H1 (cell line): ENCODE measurements around the gene MST1R. TPM values are rescaled to one million over a fixed set of nuclear protein-coding genes. Genes with fewer than 3 reads are reported as not detected.
A peak's percentile ranks its signal among the peaks of the same experiment; 100 is the strongest.

Experiments used
- EP300 ChIP-seq, 2 experiments: IDR thresholded peaks; 1 replicate in 1 of 2; 2 replicates in 1 of 2; pipeline ENCODE4 v1.6.1; 2011 to 2012; ENCODE audit warnings: low read depth in 2 of 2, low read length in 2 of 2, mild to moderate bottlenecking in 2 of 2, borderline replicate concordance in 1 of 2, inconsistent platforms in 1 of 2, moderate library complexity in 1 of 2
- POLR2A ChIP-seq, 2 experiments: IDR thresholded peaks; 1 replicate in 1 of 2; 2 replicates in 1 of 2; pipeline ENCODE4 v1.6.1; 2011; ENCODE audit warnings: low read depth in 2 of 2, low read length in 2 of 2, mild to moderate bottlenecking in 2 of 2; ENCODE audit errors: control extremely low read depth in 1 of 2
- POLR2AphosphoS5 ChIP-seq: IDR thresholded peaks from 2 replicates; pipeline ENCODE4 v1.6.1; 2011; ENCODE audit warnings: low read depth, low read length
- RAD21 ChIP-seq, 2 experiments: IDR thresholded peaks in 1 of 2; conservative IDR thresholded peaks in 1 of 2; 2 replicates each; pipeline ENCODE4 v1.6.1; 2011; ENCODE audit warnings: low read depth in 2 of 2, low read length in 2 of 2, improper control_type of control experiment in 1 of 2, inconsistent platforms in 1 of 2, mild to moderate bottlenecking in 1 of 2, moderate library complexity in 1 of 2
- TAF1 ChIP-seq: IDR thresholded peaks from 2 replicates; pipeline ENCODE4 v1.6.1; 2011; ENCODE audit warnings: mild to moderate bottlenecking, low read depth, low read length
- YY1 ChIP-seq: IDR thresholded peaks from 2 replicates; pipeline ENCODE4 v1.6.1; 2011; ENCODE audit warnings: low read depth, mild to moderate bottlenecking, low read length
- polyA plus RNA-seq, 7 experiments: library from polyadenylated mRNA; depleted of rRNA in 3 of 7; stranded (reverse) in 5 of 7; unstranded in 2 of 7; fragments of >200 nt in 5 of 7; fragments of 200-250 nt in 2 of 7; gene quantifications; 1 replicate in 5 of 7; 2 replicates in 1 of 7; 4 replicates in 1 of 7; pipeline versions ENCODE4 v1.2.1 to v1.2.3, GENCODE V29; 2011 to 2013; ENCODE audit warnings: missing spikeins in 2 of 7, mixed read lengths in 2 of 7
- total RNA-seq: library from RNA; stranded (reverse); fragmentation: NEBNext Ultra II Directional; extraction: Animal tissue kit (Norgen Biotek cat#: 25700); gene quantifications from 2 replicates; pipeline ENCODE4 v1.2.1, GENCODE V29; 2021

Gene MST1R
- total and polyA plus RNA-seq, 2 of the 8 experiments (the other 6 are each of a cell fraction or from before 2014, with no cell fraction given): 4.8 to 7.6 TPM

DNA sequence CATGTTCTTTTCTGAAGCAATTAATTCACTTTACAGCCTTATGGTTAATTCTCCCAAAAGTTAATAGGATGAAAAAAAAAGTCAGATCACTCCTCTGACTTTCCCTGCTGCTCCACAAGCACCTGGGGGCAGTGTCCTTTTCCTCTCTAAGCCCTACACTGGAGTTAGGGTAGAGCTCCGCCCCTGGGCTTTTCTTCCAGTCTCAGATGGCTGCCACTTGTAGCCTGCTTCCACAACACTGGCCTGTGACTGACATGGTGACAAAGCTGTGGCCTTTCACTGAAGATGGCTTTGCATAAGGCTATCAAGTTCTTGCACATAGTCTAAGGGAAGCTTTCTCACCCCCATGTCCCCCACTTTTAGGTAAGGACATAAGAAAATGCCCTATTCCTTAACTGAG lies 27.2 kb upstream of the MST1R start (continued):
- 0 out of 3 replicates have a peak, but pooled peaks of 1 of the 2 experiments have one; percentile 37 for TF ChIP-seq POLR2A (IDR thresholded peaks at IDR 0.05; ENCODE audit: control extremely low read depth in 1 of 2, low read depth in 2 of 2, low read length in 2 of 2)
- TF ChIP-seq EP300 (IDR thresholded peaks at IDR 0.05; ENCODE audit: borderline replicate concordance in 1 of 2, low read depth in 2 of 2, low read length in 2 of 2): no peak
- peak; percentile 34 to 57; a peak in 3 of 4 replicates for TF ChIP-seq RAD21 (IDR thresholded peaks at IDR 0.05 in 1 of 2, conservative IDR thresholded peaks at IDR 0.05 in 1 of 2; ENCODE audit: low read depth in 2 of 2, low read length in 2 of 2)
- TF ChIP-seq POLR2AphosphoS5: no peak
- peak; percentile 53; the same call in 1 of the 2 replicates for TF ChIP-seq TAF1
- 0 out of 2 replicates have a peak, but pooled peaks have one; percentile 20 for TF ChIP-seq YY1
